OCI-LY3 (cell line): ENCODE data around the gene ASF1B.

Experiments
- EZH2phosphoT487 ChIP-seq: fragments of 200-600 bp; shearing (Covaris generic); IDR thresholded peaks from 2 replicates; pipeline ENCODE4 v1.6.1; 2018; ENCODE audit warnings: antibody characterized with exemption, mixed run types, low read depth
- TF ChIP-seq, protein P1 (sequence below): fragments of 200-600, 300-600 bp; sonication (generic); IDR thresholded peaks from 2 replicates; pipeline ENCODE4 v1.5.1; 2014; ENCODE audit warnings: antibody characterized with exemption, low read length, low read depth

- TF ChIP-seq, protein P1, sequence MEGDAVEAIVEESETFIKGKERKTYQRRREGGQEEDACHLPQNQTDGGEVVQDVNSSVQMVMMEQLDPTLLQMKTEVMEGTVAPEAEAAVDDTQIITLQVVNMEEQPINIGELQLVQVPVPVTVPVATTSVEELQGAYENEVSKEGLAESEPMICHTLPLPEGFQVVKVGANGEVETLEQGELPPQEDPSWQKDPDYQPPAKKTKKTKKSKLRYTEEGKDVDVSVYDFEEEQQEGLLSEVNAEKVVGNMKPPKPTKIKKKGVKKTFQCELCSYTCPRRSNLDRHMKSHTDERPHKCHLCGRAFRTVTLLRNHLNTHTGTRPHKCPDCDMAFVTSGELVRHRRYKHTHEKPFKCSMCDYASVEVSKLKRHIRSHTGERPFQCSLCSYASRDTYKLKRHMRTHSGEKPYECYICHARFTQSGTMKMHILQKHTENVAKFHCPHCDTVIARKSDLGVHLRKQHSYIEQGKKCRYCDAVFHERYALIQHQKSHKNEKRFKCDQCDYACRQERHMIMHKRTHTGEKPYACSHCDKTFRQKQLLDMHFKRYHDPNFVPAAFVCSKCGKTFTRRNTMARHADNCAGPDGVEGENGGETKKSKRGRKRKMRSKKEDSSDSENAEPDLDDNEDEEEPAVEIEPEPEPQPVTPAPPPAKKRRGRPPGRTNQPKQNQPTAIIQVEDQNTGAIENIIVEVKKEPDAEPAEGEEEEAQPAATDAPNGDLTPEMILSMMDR = no peak
- no peak for TF ChIP-seq EZH2phosphoT487
These were observed 19.0 kb upstream of the ASF1B start for GRCh38 chr19:14155371-14155770.
